ENCODE data around the gene CARD19.
"Not testable (repeated sequence)": the region's sequence is repeated elsewhere in the genome, so short reads cannot be mapped to it uniquely, and the experiment has no call there.

The CARD19 gene

GRCh38 chr9:93134740-93135444, 38.9 kb downstream of the CARD19 start:
- no peak for DNase-seq

- DNase-seq: no peak
Measured at GRCh38 chr9:93136011-93136440, 40.0 kb downstream of the CARD19 start.

GRCh38 chr9:93137362-93137761, 41.3 kb downstream of the CARD19 start:
- no peak for DNase-seq

GRCh38 chr9:93138171-93138764, 42.3 kb downstream of the CARD19 start:
- DNase-seq: no peak

- DNase-seq: no peak
Measured at GRCh38 chr9:93139365-93140182, 43.6 kb downstream of the CARD19 start.

GRCh38 chr9:93141771-93142483, 45.9 kb downstream of the CARD19 start:
- no peak for DNase-seq

- peak in 2 of 4 experiments; percentile 50 to 60 for DNase-seq
Measured at GRCh38 chr9:93143830-93144530, 48.0 kb downstream of the CARD19 start.

GRCh38 chr9:93146696-93147095, 50.7 kb downstream of the CARD19 start:
- DNase-seq: not testable (repeated sequence)

- DNase-seq: no peak
Measured at GRCh38 chr9:93147632-93148031, 51.6 kb downstream of the CARD19 start.

GRCh38 chr9:93148721-93149120, 52.7 kb downstream of the CARD19 start:
- DNase-seq: no peak

- no peak for DNase-seq
Measured at GRCh38 chr9:93149361-93149760, 53.3 kb downstream of the CARD19 start.

GRCh38 chr9:93151097-93151784, 55.2 kb downstream of the CARD19 start:
- no peak for DNase-seq

- peak in 1 of 4 experiments; percentile 15 for DNase-seq
Measured at GRCh38 chr9:93154293-93154903, 58.4 kb downstream of the CARD19 start.

- no peak for DNase-seq
Measured at GRCh38 chr9:93155716-93156474, 59.9 kb downstream of the CARD19 start.

GRCh38 chr9:93156475-93157008, 60.5 kb downstream of the CARD19 start:
- no peak for DNase-seq

- DNase-seq: peak; percentile 23 to 59 (median 35)
Measured at GRCh38 chr9:93159601-93160471, 63.8 kb downstream of the CARD19 start.

- no peak for DNase-seq
Measured at GRCh38 chr9:93161786-93162562, 66.0 kb downstream of the CARD19 start.

All from activated naive CD4-positive, alpha-beta T cell (primary cell).